ENCODE measurements around the gene GAREM1. TPM values are rescaled to one million over a fixed set of nuclear protein-coding genes. Genes with fewer than 3 reads are reported as not detected.

GAREM1 gene
- total RNA-seq, 1 experiment from 2014 or later = 0.11 TPM

GRCh38 chr18:32337821-32338220 is 132.9 kb downstream of the GAREM1 start:
- Histone ChIP-seq H2AFZ (ENCODE audit: low read length) (no peak overlapping the region), H3K4me3 (ENCODE audit: low read length) (no peak overlapping the region), H3K4me2 (ENCODE audit: low read depth, low read length, poor library complexity, severe bottlenecking) (no peak overlapping the region), H3K9me2 (replicated peaks; ENCODE audit: insufficient read depth, low read length) (no peaks in the 10 kb centered on the region), H3K27me3 (ENCODE audit: low read length) (peaks cover 3% of the 10 kb centered on the region; the same call in 1 of the 2 replicates), H3K79me2 (ENCODE audit: low read length) (no peaks in the 10 kb centered on the region), H3K4me1 (ENCODE audit: low read length) (no peaks in the 10 kb centered on the region), H3K27ac (ENCODE audit: low read length) (no peak overlapping the region), H3K9ac (ENCODE audit: low read length) (no peak overlapping the region), H3K36me3 (ENCODE audit: insufficient read depth, low read length) (no peaks in the 10 kb centered on the region), H4K20me1 (ENCODE audit: insufficient read depth, low read depth, low read length) (no peaks in the 10 kb centered on the region), H3K9me3 (ENCODE audit: low read length) (no peaks in the 10 kb centered on the region)
- no peak for DNase-seq

- Histone ChIP-seq H3K36me3 (ENCODE audit: insufficient read depth, low read length) (no peaks in the 10 kb centered on the region), H2AFZ (ENCODE audit: low read length) (no peak overlapping the region), H3K9me3 (ENCODE audit: low read length) (no peaks in the 10 kb centered on the region), H4K20me1 (ENCODE audit: insufficient read depth, low read depth, low read length) (no peaks in the 10 kb centered on the region), H3K9me2 (replicated peaks; ENCODE audit: insufficient read depth, low read length) (no peaks in the 10 kb centered on the region), H3K27ac (ENCODE audit: low read length) (no peak overlapping the region), H3K9ac (ENCODE audit: low read length) (no peak overlapping the region), H3K4me3 (ENCODE audit: low read length) (no peak overlapping the region), H3K4me1 (ENCODE audit: low read length) (no peaks in the 10 kb centered on the region), H3K79me2 (ENCODE audit: low read length) (no peaks in the 10 kb centered on the region), H3K27me3 (ENCODE audit: low read length) (0 out of 2 replicates have a peak, but pooled peaks cover 3% of the 10 kb centered on the region), H3K4me2 (ENCODE audit: low read depth, low read length, poor library complexity, severe bottlenecking) (no peak overlapping the region)
- DNase-seq = no peak
Measured at GRCh38 chr18:32337347-32337746, 133.3 kb downstream of the GAREM1 start.

- Histone ChIP-seq H3K4me2 (ENCODE audit: low read depth, low read length, poor library complexity, severe bottlenecking) (no peak overlapping the region), H4K20me1 (ENCODE audit: insufficient read depth, low read depth, low read length) (no peaks in the 10 kb centered on the region), H3K27me3 (ENCODE audit: low read length) (no peaks in the 10 kb centered on the region), H3K9me3 (ENCODE audit: low read length) (no peaks in the 10 kb centered on the region), H3K27ac (ENCODE audit: low read length) (no peak overlapping the region), H3K4me1 (ENCODE audit: low read length) (no peaks in the 10 kb centered on the region), H2AFZ (ENCODE audit: low read length) (no peak overlapping the region), H3K4me3 (ENCODE audit: low read length) (no peak overlapping the region), H3K79me2 (ENCODE audit: low read length) (no peaks in the 10 kb centered on the region), H3K9ac (ENCODE audit: low read length) (no peak overlapping the region), H3K9me2 (replicated peaks; ENCODE audit: insufficient read depth, low read length) (no peaks in the 10 kb centered on the region), H3K36me3 (ENCODE audit: insufficient read depth, low read length) (no peaks in the 10 kb centered on the region)
- DNase-seq = no peak
Measured at GRCh38 chr18:32335228-32335627, 135.5 kb downstream of the GAREM1 start.

GRCh38 chr18:32333781-32334180 is 136.9 kb downstream of the GAREM1 start:
- H3K9ac ChIP-seq (ENCODE audit: low read length) = no peak overlapping the region
- H3K79me2 ChIP-seq (ENCODE audit: low read length) = no peaks in the 10 kb centered on the region
- no peak overlapping the region for H2AFZ ChIP-seq (ENCODE audit: low read length)
- DNase-seq = no peak
- H3K27me3 ChIP-seq (ENCODE audit: low read length) = no peaks in the 10 kb centered on the region
- H3K36me3 ChIP-seq (ENCODE audit: insufficient read depth, low read length) = no peaks in the 10 kb centered on the region
- H3K4me2 ChIP-seq (ENCODE audit: low read depth, low read length, poor library complexity, severe bottlenecking) = no peak overlapping the region
- no peak overlapping the region for H3K4me3 ChIP-seq (ENCODE audit: low read length)
- no peaks in the 10 kb centered on the region for H3K4me1 ChIP-seq (ENCODE audit: low read length)
- H3K27ac ChIP-seq (ENCODE audit: low read length) = no peak overlapping the region
- H3K9me2 ChIP-seq (replicated peaks; ENCODE audit: insufficient read depth, low read length) = no peaks in the 10 kb centered on the region
- H3K9me3 ChIP-seq (ENCODE audit: low read length) = no peaks in the 10 kb centered on the region
- H4K20me1 ChIP-seq (ENCODE audit: insufficient read depth, low read depth, low read length) = no peaks in the 10 kb centered on the region

GRCh38 chr18:32332708-32333107 is 138.0 kb downstream of the GAREM1 start:
- Histone ChIP-seq H3K27me3 (ENCODE audit: low read length) (no peaks in the 10 kb centered on the region), H3K4me2 (ENCODE audit: low read depth, low read length, poor library complexity, severe bottlenecking) (no peak overlapping the region), H2AFZ (ENCODE audit: low read length) (no peak overlapping the region), H3K9me2 (replicated peaks; ENCODE audit: insufficient read depth, low read length) (no peaks in the 10 kb centered on the region), H3K27ac (ENCODE audit: low read length) (no peak overlapping the region), H4K20me1 (ENCODE audit: insufficient read depth, low read depth, low read length) (no peaks in the 10 kb centered on the region), H3K9me3 (ENCODE audit: low read length) (no peaks in the 10 kb centered on the region), H3K4me3 (ENCODE audit: low read length) (no peak overlapping the region), H3K4me1 (ENCODE audit: low read length) (no peaks in the 10 kb centered on the region), H3K36me3 (ENCODE audit: insufficient read depth, low read length) (no peaks in the 10 kb centered on the region), H3K79me2 (ENCODE audit: low read length) (no peaks in the 10 kb centered on the region), H3K9ac (ENCODE audit: low read length) (no peak overlapping the region)
- DNase-seq = no peak

- DNase-seq = no peak
- no peaks in the 10 kb centered on the region for H3K36me3 ChIP-seq (ENCODE audit: insufficient read depth, low read length)
- H3K9me3 ChIP-seq (ENCODE audit: low read length) = no peaks in the 10 kb centered on the region
- no peaks in the 10 kb centered on the region for H3K9me2 ChIP-seq (replicated peaks; ENCODE audit: insufficient read depth, low read length)
- H3K4me3 ChIP-seq (ENCODE audit: low read length) = no peak overlapping the region
- no peaks in the 10 kb centered on the region for H4K20me1 ChIP-seq (ENCODE audit: insufficient read depth, low read depth, low read length)
- H3K27me3 ChIP-seq (ENCODE audit: low read length) = no peaks in the 10 kb centered on the region
- H3K9ac ChIP-seq (ENCODE audit: low read length) = no peak overlapping the region
- no peaks in the 10 kb centered on the region for H3K79me2 ChIP-seq (ENCODE audit: low read length)
- no peak overlapping the region for H3K27ac ChIP-seq (ENCODE audit: low read length)
- no peak overlapping the region for H3K4me2 ChIP-seq (ENCODE audit: low read depth, low read length, poor library complexity, severe bottlenecking)
- H3K4me1 ChIP-seq (ENCODE audit: low read length) = no peaks in the 10 kb centered on the region
- H2AFZ ChIP-seq (ENCODE audit: low read length) = no peak overlapping the region
Measured at GRCh38 chr18:32328974-32329373, 141.7 kb downstream of the GAREM1 start.

GRCh38 chr18:32328379-32328778 is 142.3 kb downstream of the GAREM1 start:
- Histone ChIP-seq H3K27ac (ENCODE audit: low read length) (no peak overlapping the region), H3K9me3 (ENCODE audit: low read length) (no peaks in the 10 kb centered on the region), H3K27me3 (ENCODE audit: low read length) (no peaks in the 10 kb centered on the region), H3K36me3 (ENCODE audit: insufficient read depth, low read length) (no peaks in the 10 kb centered on the region), H3K9me2 (replicated peaks; ENCODE audit: insufficient read depth, low read length) (no peaks in the 10 kb centered on the region), H2AFZ (ENCODE audit: low read length) (no peak overlapping the region), H3K4me2 (ENCODE audit: low read depth, low read length, poor library complexity, severe bottlenecking) (no peak overlapping the region), H3K4me1 (ENCODE audit: low read length) (no peaks in the 10 kb centered on the region), H4K20me1 (ENCODE audit: insufficient read depth, low read depth, low read length) (no peaks in the 10 kb centered on the region), H3K79me2 (ENCODE audit: low read length) (no peaks in the 10 kb centered on the region), H3K4me3 (ENCODE audit: low read length) (no peak overlapping the region), H3K9ac (ENCODE audit: low read length) (no peak overlapping the region)
- no peak for DNase-seq

- H4K20me1 ChIP-seq (ENCODE audit: insufficient read depth, low read depth, low read length) = no peaks in the 10 kb centered on the region
- H3K4me3 ChIP-seq (ENCODE audit: low read length) = no peak overlapping the region
- H3K4me2 ChIP-seq (ENCODE audit: low read depth, low read length, poor library complexity, severe bottlenecking) = no peak overlapping the region
- no peaks in the 10 kb centered on the region for H3K36me3 ChIP-seq (ENCODE audit: insufficient read depth, low read length)
- H3K9me3 ChIP-seq (ENCODE audit: low read length) = no peaks in the 10 kb centered on the region
- DNase-seq = no peak
- no peak overlapping the region for H3K27ac ChIP-seq (ENCODE audit: low read length)
- no peaks in the 10 kb centered on the region for H3K79me2 ChIP-seq (ENCODE audit: low read length)
- H3K9ac ChIP-seq (ENCODE audit: low read length) = no peak overlapping the region
- H2AFZ ChIP-seq (ENCODE audit: low read length) = no peak overlapping the region
- no peaks in the 10 kb centered on the region for H3K9me2 ChIP-seq (replicated peaks; ENCODE audit: insufficient read depth, low read length)
- H3K4me1 ChIP-seq (ENCODE audit: low read length) = peaks cover 15% of the 10 kb centered on the region
- no peaks in the 10 kb centered on the region for H3K27me3 ChIP-seq (ENCODE audit: low read length)
Measured at GRCh38 chr18:32326450-32327308, 144.0 kb downstream of the GAREM1 start.
